Activated CD4-positive, alpha-beta memory T cell treated with anti-CD3 and anti-CD28 coated beads for 36 hours (primary cell): ENCODE measurements around the gene TRIP4. TPM values are rescaled to one million over a fixed set of nuclear protein-coding genes. Genes with fewer than 3 reads are reported as not detected.
A peak's percentile ranks its signal among the peaks of the same experiment; 100 is the strongest.

Source experiments
- CTCF ChIA-PET: fragments of 350-600 bp; sonication (Branson Sonifier 250); formaldehyde crosslinking; loops from one replicate; lab custom pipeline; 2021; ENCODE audit warnings: antibody characterized with exemption, inconsistent platforms; lab: Charles Lee
- POLR2A ChIA-PET: fragments of 350-600 bp; sonication (Branson Sonifier 250); formaldehyde crosslinking; loops from one replicate; lab custom pipeline; 2021; ENCODE audit warnings: antibody characterized with exemption; lab: Charles Lee
- DNase-seq: peaks from one replicate; pipeline ENCODE4 v3.0.0-alpha.2; 2020
- H3K27ac Mint-ChIP-seq: one replicate; pipeline ENCODE4 v1.8.0; 2021; ENCODE audit warnings: mixed read lengths
- H3K27me3 Mint-ChIP-seq: one replicate; pipeline ENCODE4 v1.8.0; 2021; ENCODE audit warnings: mixed read lengths
- H3K36me3 Mint-ChIP-seq: one replicate; pipeline ENCODE4 v1.8.0; 2021; ENCODE audit warnings: mixed read lengths
- H3K4me1 Mint-ChIP-seq: one replicate; pipeline ENCODE4 v1.8.0; 2021; ENCODE audit warnings: low read depth, mixed read lengths
- H3K4me3 Mint-ChIP-seq: one replicate; pipeline ENCODE4 v1.8.0; 2021; ENCODE audit warnings: mild to moderate bottlenecking, mixed read lengths
- H3K9me3 Mint-ChIP-seq: one replicate; pipeline ENCODE4 v1.8.0; 2021; ENCODE audit warnings: mixed read lengths
- intact Hi-C: fragments of 100-400 bp; cut with micrococcal nuclease; formaldehyde crosslinking; loops from one replicate; pipeline ENCODE4 v1.15.1; 2023
- total RNA-seq, 2 experiments: library from RNA; stranded (reverse); gene quantifications; one replicate each; pipeline ENCODE4 v1.2.3, GENCODE V29; 2021

The TRIP4 gene
- total RNA-seq, 2 experiments from 2014 or later, result 21.7 to 22.2 TPM

DNA sequence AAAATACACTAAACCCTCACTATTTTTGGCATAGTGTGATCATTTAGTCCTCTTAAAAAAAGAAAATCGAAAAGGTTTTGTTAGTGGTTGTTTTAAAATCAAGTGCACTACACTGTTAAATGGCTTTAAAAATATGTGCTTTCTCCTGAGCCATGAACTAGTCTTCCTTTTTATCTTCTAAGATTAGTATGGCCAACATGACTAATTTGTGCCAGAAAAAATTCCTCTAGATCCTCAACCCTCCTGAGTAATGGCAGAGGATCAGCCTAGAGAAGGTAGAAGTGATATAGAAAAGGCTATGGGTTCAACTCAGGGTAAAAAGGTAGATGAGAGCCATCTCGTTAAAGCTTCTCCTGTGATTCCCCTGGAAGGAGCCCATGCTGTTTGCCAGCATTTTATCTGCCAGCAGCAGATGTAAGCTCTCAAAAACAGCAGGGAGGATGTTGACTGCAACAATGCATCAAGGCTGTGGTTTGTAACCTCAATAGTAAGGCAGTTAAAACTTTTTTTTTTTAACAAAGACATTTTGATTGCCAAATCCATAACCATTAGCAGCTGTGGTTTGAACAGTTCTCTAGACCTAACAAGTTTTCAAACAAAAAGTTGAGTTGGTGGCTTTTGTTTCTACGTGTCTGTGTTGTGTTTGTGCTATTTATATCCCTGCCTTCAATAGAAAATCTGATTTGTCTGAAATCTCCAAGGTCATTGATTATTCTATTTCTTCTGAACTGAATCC is 42.5 kb downstream of the TRIP4 start:
- ChIA-PET CTCF (interaction anchor here (0.7 to 1.4 kb wide), 4 partner anchors 30 to 298 kb away, joined by 4 to 6 read pairs (median 4); partner anchors contain the start of genes TRIP4 and ZNF609), POLR2A (interaction anchor here (0.9 to 1.0 kb wide), 2 partner anchors 14 to 31 kb away, joined by 3 to 4 read pairs; no protein-coding TSS in a partner anchor)
- H3K9me3 Mint-ChIP-seq, result no peaks in the 10 kb centered on the region
- H3K36me3 Mint-ChIP-seq, result peaks cover 9% of the 10 kb centered on the region
- H3K27ac Mint-ChIP-seq, result peak overlapping the region; percentile 75
- no peak overlapping the region for H3K4me3 Mint-ChIP-seq
- intact Hi-C loops, result loop anchor here (1.0 to 5.0 kb wide), 4 partner anchors 14 to 222 kb away; partner anchors contain the start of gene ZNF609
- peaks cover 35% of the 10 kb centered on the region for H3K4me1 Mint-ChIP-seq
- DNase-seq, result peak; percentile 45
- H3K27me3 Mint-ChIP-seq, result no peaks in the 10 kb centered on the region

GRCh38 chr15:64437982-64438381 is 50.3 kb downstream of the TRIP4 start:
- Mint-ChIP-seq H3K27me3 (no peaks in the 10 kb centered on the region), H3K9me3 (no peaks in the 10 kb centered on the region), H3K27ac (no peak overlapping the region), H3K4me3 (no peak overlapping the region), H3K4me1 (peaks cover 32% of the 10 kb centered on the region), H3K36me3 (peaks cover 10% of the 10 kb centered on the region)
- DNase-seq, result no peak
- intact Hi-C loops, result no loop called here
- POLR2A ChIA-PET, result no interaction called here
- CTCF ChIA-PET, result interaction anchor here (1.4 kb wide), 1 partner anchor 249 kb away, joined by 4 read pairs; no protein-coding TSS in a partner anchor

- POLR2A ChIA-PET, result interaction anchor here (0.6 kb wide), 1 partner anchor 176 kb away, joined by 5 read pairs; no protein-coding TSS in a partner anchor
- H3K4me1 Mint-ChIP-seq, result peaks cover 41% of the 10 kb centered on the region
- H3K4me3 Mint-ChIP-seq, result no peak overlapping the region
Measured at GRCh38 chr15:64438653-64439447, 51.2 kb downstream of the TRIP4 start.

DNA sequence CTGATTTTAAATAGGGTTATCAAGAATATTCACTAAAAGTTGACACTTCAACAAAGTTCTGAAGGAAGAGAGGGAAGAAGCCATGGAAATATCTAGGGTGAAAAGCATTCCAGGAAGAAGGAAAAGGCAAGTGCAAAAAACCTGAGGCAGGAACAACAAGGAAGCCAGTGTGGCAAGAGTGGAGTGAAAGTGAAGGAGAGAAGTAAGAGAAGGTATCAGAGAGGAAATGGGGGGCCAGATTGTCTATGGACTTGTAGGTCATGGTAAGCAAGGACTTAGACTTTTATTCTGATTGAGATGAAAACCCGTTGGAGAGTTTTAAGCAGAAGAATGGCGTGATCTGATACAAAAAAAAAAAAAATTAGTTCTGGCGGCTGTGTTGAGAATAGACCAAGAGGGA is 54.2 kb downstream of the TRIP4 start:
- Mint-ChIP-seq H3K27ac (no peak overlapping the region), H3K4me3 (no peak overlapping the region), H3K4me1 (peaks cover 57% of the 10 kb centered on the region), H3K9me3 (no peaks in the 10 kb centered on the region), H3K27me3 (no peaks in the 10 kb centered on the region), H3K36me3 (peaks cover 7% of the 10 kb centered on the region)
- intact Hi-C loops, result no loop called here
- ChIA-PET POLR2A (no interaction called here), CTCF (no interaction called here)
- DNase-seq, result no peak

More at GRCh38 chr15:64438653-64439447, 51.2 kb downstream of the TRIP4 start:
- Mint-ChIP-seq H3K36me3 (peaks cover 10% of the 10 kb centered on the region), H3K27me3 (no peaks in the 10 kb centered on the region), H3K9me3 (no peaks in the 10 kb centered on the region), H3K27ac (peak overlapping the region; percentile 49)
- CTCF ChIA-PET, result interaction anchor here (1.4 kb wide), 1 partner anchor 248 kb away, joined by 4 read pairs; no protein-coding TSS in a partner anchor
- intact Hi-C loops, result no loop called here
- DNase-seq, result no peak

DNA sequence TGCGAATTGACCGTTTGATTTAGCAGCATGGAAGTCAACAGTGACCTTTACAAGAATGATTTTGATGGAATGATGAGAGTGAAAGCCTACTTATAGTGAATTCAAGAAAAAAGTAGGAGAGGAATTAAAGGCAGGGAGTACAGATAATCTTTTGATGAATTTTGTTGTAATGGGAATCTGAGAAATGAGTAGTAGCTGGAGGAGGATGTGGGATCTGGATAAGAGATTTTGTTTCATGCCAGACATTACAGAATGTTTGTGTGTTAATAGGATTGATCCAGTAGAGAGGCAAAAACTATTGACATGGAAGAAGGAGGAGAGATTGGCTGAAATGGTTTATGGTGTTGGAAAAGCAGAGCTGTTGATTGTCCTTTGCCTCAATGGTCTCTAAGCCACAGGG is 55.4 kb downstream of the TRIP4 start:
- ChIA-PET POLR2A (interaction anchor here (1.4 kb wide), 1 partner anchor 13 kb away, joined by 3 read pairs; no protein-coding TSS in a partner anchor), CTCF (interaction anchor here (1.2 to 2.3 kb wide), 2 partner anchors 17 to 211 kb away, joined by 5 to 11 read pairs; partner anchors contain the start of gene ZNF609)
- Mint-ChIP-seq H3K4me3 (peak overlapping the region; percentile 5), H3K27ac (peak overlapping the region; percentile 91), H3K4me1 (peaks cover 52% of the 10 kb centered on the region), H3K27me3 (no peaks in the 10 kb centered on the region), H3K36me3 (peaks cover 11% of the 10 kb centered on the region), H3K9me3 (no peaks in the 10 kb centered on the region)
- intact Hi-C loops, result no loop called here
- DNase-seq, result no peak

DNA sequence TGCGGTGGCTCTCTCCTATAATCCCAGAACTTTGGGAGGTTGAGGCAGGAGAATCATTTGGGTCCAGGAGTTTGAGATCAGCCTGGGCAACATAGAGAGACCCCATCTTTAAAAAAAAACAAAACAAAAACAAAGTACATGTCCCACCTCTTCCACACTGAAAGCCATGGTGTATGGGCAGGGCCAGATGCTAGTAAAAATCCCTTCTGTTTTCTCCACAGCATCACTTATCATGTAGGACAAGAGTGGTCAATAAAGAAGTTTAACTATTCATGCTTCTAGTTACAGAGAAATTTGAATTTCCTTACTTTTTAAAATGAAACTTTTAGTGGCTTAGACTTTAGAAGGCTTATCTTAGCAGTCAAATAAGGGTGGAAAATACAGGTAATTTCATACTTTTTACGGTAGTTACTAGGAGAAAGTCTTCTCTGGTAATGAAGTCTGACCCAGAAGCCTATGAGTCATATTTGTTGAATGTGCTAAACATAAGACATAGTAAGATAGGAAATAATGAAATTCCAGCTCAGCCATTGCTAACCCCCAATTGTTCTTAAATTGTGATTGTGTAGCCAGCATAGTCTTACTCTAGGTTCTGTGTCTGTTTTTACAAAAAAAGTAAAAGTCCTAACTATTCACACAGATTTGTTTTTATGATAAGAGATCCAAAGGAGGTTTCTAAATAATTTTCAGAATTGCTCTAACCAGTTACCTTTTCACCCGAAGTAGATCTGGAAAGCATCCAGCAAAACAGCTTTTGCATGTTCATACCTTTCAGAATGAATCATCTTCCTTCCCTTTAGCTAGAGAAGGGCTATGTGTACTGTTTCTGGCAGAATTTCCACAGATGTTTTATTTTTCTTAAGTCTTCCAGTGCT is 56.3 kb downstream of the TRIP4 start:
- H3K27me3 Mint-ChIP-seq, result no peaks in the 10 kb centered on the region
- no peak for DNase-seq
- peak overlapping the region; percentile 91 for H3K27ac Mint-ChIP-seq
- no peaks in the 10 kb centered on the region for H3K9me3 Mint-ChIP-seq
- peaks cover 48% of the 10 kb centered on the region for H3K4me1 Mint-ChIP-seq
- ChIA-PET POLR2A (interaction anchor here (1.0 to 1.4 kb wide), 6 partner anchors 14 to 192 kb away, joined by 3 to 7 read pairs (median 4); partner anchors contain the start of gene ZNF609), CTCF (interaction anchor here (0.6 to 2.3 kb wide), 4 partner anchors 16 to 210 kb away, joined by 3 to 11 read pairs (median 4); partner anchors contain the start of gene ZNF609)
- intact Hi-C loops, result loop anchor here (1.0 to 2.0 kb wide), 3 partner anchors 14 to 255 kb away; no protein-coding TSS in a partner anchor
- H3K4me3 Mint-ChIP-seq, result peak overlapping the region; percentile 36
- peaks cover 13% of the 10 kb centered on the region for H3K36me3 Mint-ChIP-seq

- Mint-ChIP-seq H3K27me3 (no peaks in the 10 kb centered on the region), H3K27ac (peak overlapping the region; percentile 91), H3K36me3 (peaks cover 15% of the 10 kb centered on the region), H3K4me3 (no peak overlapping the region), H3K9me3 (no peaks in the 10 kb centered on the region), H3K4me1 (peaks cover 43% of the 10 kb centered on the region)
- POLR2A ChIA-PET, result interaction anchor here (1.0 to 1.3 kb wide), 5 partner anchors 14 to 191 kb away, joined by 3 to 7 read pairs (median 4); partner anchors contain the start of gene ZNF609
- CTCF ChIA-PET, result interaction anchor here (1.3 to 2.3 kb wide), 2 partner anchors 15 to 17 kb away, joined by 3 to 11 read pairs; partner anchors contain the start of gene ZNF609
- DNase-seq, result no peak
- intact Hi-C loops, result loop anchor here (1.0 to 2.0 kb wide), 3 partner anchors 15 to 254 kb away; no protein-coding TSS in a partner anchor
Measured at GRCh38 chr15:64444836-64445235, 57.2 kb downstream of the TRIP4 start.

- Mint-ChIP-seq H3K36me3 (peaks cover 13% of the 10 kb centered on the region), H3K4me3 (no peak overlapping the region), H3K9me3 (no peaks in the 10 kb centered on the region), H3K27ac (peak overlapping the region; percentile 46), H3K4me1 (peaks cover 35% of the 10 kb centered on the region), H3K27me3 (no peaks in the 10 kb centered on the region)
- no peak for DNase-seq
- intact Hi-C loops, result no loop called here
- ChIA-PET CTCF (interaction anchor here (1.3 kb wide), 1 partner anchor 206 kb away, joined by 3 read pairs; no protein-coding TSS in a partner anchor), POLR2A (interaction anchor here (0.9 kb wide), 1 partner anchor 12 kb away, joined by 3 read pairs; no protein-coding TSS in a partner anchor)
Measured at GRCh38 chr15:64447536-64448315, 60.1 kb downstream of the TRIP4 start.

DNA sequence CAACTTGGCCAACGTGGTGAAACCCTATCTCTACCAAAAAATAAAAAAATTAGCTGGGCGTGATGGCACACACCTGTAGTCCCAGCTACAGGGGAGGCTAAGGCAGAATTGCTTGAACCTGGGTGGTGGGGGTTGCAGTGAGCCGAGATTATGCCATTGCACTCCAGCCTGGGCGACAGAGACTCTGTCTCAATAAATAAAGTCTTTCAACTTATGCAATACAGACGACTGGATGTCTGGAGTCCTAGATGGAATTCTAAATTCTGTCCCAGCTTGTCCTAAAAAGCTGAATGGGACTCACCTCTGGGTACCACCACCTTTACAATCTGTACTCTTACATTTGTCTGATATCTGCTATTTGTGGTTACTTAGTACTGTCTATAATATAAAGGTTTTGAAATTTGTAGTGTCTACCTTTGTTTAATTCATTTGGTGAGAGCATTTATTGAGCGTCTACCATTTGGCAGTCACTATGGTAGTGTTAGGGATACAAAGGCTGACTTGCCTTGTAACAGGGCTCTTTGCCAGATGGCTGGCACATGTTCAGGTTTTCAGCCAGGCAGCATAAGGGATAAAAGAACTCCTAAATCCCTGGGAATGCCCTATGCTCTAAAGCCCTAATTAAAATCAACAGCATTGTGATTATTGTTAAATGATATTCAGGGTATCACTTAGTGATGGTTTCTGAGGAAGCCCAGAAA is 65.5 kb downstream of the TRIP4 start:
- peaks cover 6% of the 10 kb centered on the region for H3K36me3 Mint-ChIP-seq
- H3K4me1 Mint-ChIP-seq, result peaks cover 17% of the 10 kb centered on the region
- no peaks in the 10 kb centered on the region for H3K27me3 Mint-ChIP-seq
- DNase-seq, result no peak
- intact Hi-C loops, result no loop called here
- H3K27ac Mint-ChIP-seq, result no peak overlapping the region
- no peaks in the 10 kb centered on the region for H3K9me3 Mint-ChIP-seq
- ChIA-PET CTCF (no interaction called here), POLR2A (no interaction called here)
- H3K4me3 Mint-ChIP-seq, result no peak overlapping the region

- no peaks in the 10 kb centered on the region for H3K27me3 Mint-ChIP-seq
- H3K4me1 Mint-ChIP-seq, result peaks cover 13% of the 10 kb centered on the region
- H3K4me3 Mint-ChIP-seq, result no peak overlapping the region
- H3K9me3 Mint-ChIP-seq, result no peaks in the 10 kb centered on the region
- peaks cover 5% of the 10 kb centered on the region for H3K36me3 Mint-ChIP-seq
- POLR2A ChIA-PET, result no interaction called here
- intact Hi-C loops, result no loop called here
- no peak for DNase-seq
- no peak overlapping the region for H3K27ac Mint-ChIP-seq
- CTCF ChIA-PET, result no interaction called here
Measured at GRCh38 chr15:64453689-64454037, 66.0 kb downstream of the TRIP4 start.
